Mononuclear cell (primary cell): ENCODE data around the gene QSOX2. TPM values are rescaled to one million over a fixed set of nuclear protein-coding genes. Genes with fewer than 3 reads are reported as not detected.

Experiments
- H3K27me3 ChIP-seq: 2 replicates; pipeline ENCODE4 v1.6.0; 2011; ENCODE audit warnings: low read length, control low read depth; ENCODE audit not compliant: insufficient read depth
- H3K4me1 ChIP-seq: 2 replicates; pipeline ENCODE4 v1.5.1; 2011; ENCODE audit warnings: mild to moderate bottlenecking, low read length, control low read depth; ENCODE audit not compliant: insufficient read depth
- H3K4me3 ChIP-seq: 2 replicates; pipeline ENCODE4 v1.5.1; 2011; ENCODE audit warnings: mild to moderate bottlenecking, low read length, moderate library complexity
- H3K9me3 ChIP-seq: 2 replicates; pipeline ENCODE4 v1.5.1; 2011; ENCODE audit warnings: low read depth, mild to moderate bottlenecking, control low read depth, low read length
- total RNA-seq: library from RNA; depleted of rRNA; stranded (reverse); fragments of >200 nt; gene quantifications from one replicate; pipeline ENCODE4 v1.2.3, GENCODE V29; 2012

The QSOX2 gene, protein sequence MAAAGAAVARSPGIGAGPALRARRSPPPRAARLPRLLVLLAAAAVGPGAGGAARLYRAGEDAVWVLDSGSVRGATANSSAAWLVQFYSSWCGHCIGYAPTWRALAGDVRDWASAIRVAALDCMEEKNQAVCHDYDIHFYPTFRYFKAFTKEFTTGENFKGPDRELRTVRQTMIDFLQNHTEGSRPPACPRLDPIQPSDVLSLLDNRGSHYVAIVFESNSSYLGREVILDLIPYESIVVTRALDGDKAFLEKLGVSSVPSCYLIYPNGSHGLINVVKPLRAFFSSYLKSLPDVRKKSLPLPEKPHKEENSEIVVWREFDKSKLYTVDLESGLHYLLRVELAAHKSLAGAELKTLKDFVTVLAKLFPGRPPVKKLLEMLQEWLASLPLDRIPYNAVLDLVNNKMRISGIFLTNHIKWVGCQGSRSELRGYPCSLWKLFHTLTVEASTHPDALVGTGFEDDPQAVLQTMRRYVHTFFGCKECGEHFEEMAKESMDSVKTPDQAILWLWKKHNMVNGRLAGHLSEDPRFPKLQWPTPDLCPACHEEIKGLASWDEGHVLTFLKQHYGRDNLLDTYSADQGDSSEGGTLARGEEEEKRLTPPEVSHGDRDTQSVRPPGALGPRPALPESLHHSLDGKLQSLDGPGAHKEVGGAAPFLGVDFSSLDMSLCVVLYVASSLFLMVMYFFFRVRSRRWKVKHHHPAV
- total RNA-seq, result 8.1 TPM

DNA sequence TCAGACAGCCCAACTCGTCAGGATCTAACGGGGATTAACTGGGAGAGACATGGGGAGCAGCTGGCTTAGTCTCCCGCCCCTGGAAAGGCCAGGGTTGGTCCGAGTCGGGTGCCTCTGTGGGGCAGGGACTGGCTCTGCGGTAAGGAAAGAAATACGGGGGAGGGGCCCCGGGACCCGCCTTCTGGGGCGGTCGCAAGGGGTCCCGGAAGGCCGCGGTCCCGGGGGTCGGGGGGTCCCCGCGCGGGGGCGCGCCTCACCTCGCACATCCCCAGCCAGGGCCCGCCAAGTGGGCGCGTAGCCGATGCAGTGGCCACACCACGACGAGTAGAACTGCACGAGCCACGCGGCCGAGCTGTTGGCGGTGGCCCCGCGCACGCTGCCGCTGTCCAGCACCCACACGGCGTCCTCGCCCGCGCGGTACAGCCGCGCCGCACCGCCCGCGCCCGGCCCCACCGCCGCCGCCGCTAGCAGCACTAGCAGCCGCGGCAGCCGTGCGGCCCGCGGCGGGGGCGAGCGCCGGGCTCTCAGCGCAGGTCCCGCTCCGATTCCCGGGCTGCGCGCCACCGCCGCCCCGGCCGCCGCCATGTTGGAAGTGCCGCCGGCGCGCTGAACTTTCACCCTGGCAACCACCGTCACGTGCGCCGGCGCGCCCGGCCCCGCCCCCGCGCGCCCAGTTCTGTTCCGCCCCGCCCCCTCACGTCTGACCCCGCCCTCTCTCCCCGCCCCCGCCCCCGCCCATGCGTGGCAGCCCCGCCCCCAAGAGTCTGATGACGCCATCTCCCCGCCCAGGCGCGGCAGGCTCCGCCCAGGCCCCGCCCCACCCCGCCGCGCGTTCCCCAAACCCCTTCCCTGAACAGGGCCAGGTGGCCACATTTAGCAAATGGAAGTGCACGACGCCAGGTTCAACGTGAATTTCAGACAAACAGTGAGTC is at the start of gene QSOX2:
Gene QSOX2 (minus strand): TSS at position 594 of the 932 bp plus-strand sequence. CDS start 9 bp downstream, at position 585.
- no peaks in the 10 kb centered on the region for H3K27me3 ChIP-seq
- peaks cover 52% of the 10 kb centered on the region for H3K4me1 ChIP-seq
- peak within 1 kb of the TSS; percentile 63 for H3K4me3 ChIP-seq
- H3K9me3 ChIP-seq, result no peaks in the 10 kb centered on the region

DNA sequence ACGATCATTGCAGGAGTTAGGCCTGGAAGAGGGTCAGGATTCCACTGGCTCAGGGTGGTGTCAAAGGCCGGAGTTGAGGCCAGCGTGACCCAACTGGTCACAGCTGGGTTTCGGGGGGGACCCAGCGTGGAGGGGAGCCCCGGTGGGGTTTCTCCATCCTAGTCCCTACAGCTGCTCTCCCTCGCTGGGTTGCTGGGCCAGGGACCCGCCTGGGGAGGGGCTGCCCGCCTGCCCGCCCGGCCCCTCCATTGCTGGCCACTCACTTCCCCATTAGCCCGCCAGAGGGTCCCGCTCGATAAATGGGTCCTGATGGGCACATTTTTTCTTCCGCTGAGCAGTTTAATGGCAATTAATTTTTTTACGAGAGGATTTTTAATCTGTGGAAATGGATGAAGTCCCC is 49.4 kb upstream of the QSOX2 start:
- H3K27me3 ChIP-seq, result no peaks in the 10 kb centered on the region
- H3K4me1 ChIP-seq, result no peaks in the 10 kb centered on the region
- H3K4me3 ChIP-seq, result no peak overlapping the region
- H3K9me3 ChIP-seq, result no peaks in the 10 kb centered on the region

DNA sequence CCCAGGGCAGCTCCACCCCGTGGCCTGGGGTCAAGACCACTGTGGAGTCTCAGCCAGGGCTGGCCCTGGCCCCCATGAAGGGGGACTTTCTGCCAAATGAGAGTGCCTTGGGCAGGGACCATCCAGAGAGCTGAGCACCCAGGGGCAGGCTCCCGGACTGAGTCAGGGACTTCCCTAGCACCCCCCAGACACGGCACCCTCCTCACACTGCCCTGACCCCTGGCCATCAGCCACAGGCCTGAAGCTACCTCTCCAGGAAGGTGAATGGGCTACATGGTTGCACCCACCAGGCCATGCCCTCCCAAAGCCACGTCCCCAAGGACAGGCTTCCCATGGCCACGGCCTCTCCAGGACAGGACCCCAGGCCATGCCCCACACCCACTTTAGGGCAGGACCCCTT is 48.8 kb upstream of the QSOX2 start:
- no peaks in the 10 kb centered on the region for H3K27me3 ChIP-seq

DNA sequence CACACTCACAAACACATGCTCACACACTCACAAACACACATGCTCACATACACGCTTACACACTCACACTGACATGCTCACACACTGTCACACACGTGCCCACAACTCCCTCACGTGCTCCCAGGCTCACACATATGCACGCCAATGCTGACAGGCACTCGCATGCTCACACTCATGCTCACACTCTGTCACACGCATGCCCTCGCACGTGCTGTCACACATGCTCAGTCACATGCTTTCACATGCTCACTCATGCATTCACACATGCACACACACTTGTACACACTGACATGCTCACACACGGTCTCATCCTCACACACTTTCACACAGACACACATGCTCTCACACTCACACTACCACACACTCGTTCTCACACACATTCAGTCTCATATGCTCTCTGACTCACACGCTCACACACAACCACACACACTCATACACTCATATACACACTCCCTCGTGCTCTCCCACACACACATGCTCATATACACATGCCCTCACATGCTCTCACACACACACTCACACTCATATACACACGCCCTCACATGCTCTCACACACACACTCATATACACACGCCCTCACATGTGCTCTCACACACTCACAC is 48.0 kb upstream of the QSOX2 start:
- H3K27me3 ChIP-seq, result no peaks in the 10 kb centered on the region
- no peaks in the 10 kb centered on the region for H3K4me1 ChIP-seq
- H3K4me3 ChIP-seq, result no peak overlapping the region
- no peaks in the 10 kb centered on the region for H3K9me3 ChIP-seq

More for the DNA sequence above, 48.8 kb upstream of the QSOX2 start:
- H3K4me3 ChIP-seq, result no peak overlapping the region
- no peaks in the 10 kb centered on the region for H3K9me3 ChIP-seq
- no peaks in the 10 kb centered on the region for H3K4me1 ChIP-seq

DNA sequence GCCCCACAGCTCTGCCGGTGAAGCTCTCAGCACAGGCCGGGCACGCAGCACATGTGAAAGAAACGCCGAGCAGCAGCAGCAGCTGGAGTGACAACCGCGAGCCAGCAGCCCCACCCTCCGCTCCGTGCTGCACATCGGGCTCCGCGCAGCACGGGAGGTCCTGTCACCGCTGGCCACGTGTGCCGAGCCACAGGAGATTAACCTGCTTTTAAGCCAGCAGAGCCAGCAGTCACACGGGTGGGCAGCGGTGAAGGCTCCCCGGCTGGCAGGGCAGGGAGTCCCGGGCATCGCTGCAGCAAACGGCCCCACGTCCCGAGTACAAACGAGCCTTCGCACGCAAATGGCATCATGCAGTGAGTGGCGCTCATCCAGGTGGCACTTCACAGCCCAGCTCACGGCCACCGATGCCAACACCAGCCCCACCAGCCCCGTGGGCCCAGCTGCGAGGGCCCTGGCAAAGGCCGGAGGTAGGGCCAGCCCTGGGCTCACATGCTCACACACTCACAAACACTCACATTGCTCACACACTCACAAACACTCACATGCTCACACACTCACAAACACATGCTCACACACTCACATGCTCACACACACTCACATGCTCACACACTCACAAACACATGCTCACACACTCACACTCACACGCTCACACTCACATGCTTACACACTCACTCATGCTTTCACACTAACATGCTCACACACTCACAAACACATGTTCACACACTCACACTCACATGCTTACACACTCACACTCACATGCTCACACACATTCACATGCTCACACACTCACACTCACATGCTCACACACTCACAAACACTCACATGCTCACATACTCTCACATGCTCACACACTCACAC is 47.2 kb upstream of the QSOX2 start:
- H3K4me3 ChIP-seq, result no peak overlapping the region
- H3K9me3 ChIP-seq, result no peaks in the 10 kb centered on the region
- no peaks in the 10 kb centered on the region for H3K4me1 ChIP-seq
- H3K27me3 ChIP-seq, result no peaks in the 10 kb centered on the region

DNA sequence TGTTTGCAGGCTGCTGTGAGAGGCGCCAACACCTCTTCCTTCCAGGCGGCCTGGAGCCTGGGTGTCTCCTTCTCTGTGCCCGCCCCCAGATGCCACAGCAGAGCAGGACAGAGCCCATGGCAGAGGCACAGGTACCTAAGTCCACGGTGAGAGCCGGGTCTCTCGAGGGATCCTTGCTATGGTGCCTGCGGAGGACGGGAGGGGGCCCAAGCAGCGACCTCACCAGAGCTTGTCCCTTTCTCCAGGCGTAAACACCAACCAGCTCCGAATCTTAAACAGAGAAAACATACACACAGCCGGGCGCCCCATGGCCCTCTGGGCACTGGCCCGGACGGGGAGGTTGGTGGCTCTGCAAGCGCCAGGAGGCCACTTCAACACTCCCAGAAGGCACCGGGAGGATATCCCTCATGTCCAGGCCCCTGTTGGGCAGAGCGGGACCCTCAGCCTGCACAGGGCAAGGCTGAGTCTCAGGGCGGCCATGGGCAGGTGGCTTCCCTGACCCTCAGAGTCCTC is 46.5 kb upstream of the QSOX2 start:
- H3K4me3 ChIP-seq, result no peak overlapping the region
- H3K9me3 ChIP-seq, result no peaks in the 10 kb centered on the region
- H3K27me3 ChIP-seq, result no peaks in the 10 kb centered on the region
- H3K4me1 ChIP-seq, result no peaks in the 10 kb centered on the region

DNA sequence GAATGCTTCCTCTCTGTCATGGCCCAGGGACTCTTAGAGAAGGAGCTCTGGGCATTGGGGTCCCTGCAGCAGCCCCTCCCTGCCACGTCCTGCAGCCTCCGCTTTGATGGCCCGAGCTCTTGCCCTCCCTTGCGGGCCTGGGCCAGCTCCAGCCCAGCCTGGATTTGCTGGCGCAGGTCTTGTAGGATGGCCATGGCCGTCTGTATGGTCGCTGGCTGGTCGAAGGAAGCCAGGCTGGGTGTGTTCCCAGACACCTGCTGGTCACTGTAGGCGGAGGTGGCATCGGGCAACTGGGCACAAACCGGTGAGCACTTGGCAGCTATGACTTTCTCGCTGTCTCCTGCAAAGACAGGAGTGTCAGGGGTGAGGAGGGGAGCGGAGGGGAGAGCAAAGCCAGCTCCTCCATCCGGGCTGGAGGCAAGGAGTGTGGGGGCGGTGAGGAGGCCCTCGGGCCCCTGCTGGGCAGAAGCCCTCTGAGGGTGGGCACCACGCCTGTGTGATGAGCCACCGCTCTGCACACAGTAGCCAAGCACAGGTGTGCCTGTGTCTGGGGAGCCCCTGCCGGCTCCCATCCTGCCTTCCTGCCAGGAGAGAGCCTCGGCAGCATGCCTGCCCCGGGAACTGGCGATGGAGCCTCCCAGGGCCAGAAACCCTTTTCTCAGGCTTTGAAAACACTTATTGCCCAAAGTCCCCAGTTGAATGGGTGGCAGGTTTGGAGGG is 45.9 kb upstream of the QSOX2 start:
- Histone ChIP-seq H3K4me3 (no peak overlapping the region), H3K9me3 (no peaks in the 10 kb centered on the region), H3K27me3 (no peaks in the 10 kb centered on the region), H3K4me1 (no peaks in the 10 kb centered on the region)

DNA sequence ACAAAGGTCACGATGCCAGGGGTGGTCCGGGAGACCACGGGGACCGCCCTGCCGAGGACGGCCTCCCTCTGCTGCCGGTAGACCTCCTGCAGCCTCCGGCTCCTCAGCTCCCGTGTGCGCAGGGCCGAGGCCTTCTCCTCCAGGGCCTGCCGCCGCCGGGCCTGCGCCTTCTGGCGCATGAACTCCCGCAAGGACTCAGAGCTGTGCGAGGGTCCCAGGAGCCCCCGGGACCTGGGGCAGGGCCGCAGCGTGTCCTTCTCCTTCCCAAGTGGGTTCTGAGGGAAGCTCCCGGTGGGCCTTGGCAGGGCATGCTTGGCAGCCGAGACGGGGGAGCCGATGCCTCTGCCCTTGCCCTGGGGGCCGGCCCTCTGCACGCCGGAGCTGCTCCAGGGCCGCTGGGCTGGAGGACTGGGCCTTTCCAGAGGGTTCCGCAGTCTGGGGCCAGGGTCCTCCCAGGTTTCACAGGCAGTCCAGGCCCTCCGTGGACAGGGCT is 44.9 kb upstream of the QSOX2 start:
- H3K9me3 ChIP-seq, result no peaks in the 10 kb centered on the region
- no peaks in the 10 kb centered on the region for H3K27me3 ChIP-seq
- no peak overlapping the region for H3K4me3 ChIP-seq
- H3K4me1 ChIP-seq, result no peaks in the 10 kb centered on the region

DNA sequence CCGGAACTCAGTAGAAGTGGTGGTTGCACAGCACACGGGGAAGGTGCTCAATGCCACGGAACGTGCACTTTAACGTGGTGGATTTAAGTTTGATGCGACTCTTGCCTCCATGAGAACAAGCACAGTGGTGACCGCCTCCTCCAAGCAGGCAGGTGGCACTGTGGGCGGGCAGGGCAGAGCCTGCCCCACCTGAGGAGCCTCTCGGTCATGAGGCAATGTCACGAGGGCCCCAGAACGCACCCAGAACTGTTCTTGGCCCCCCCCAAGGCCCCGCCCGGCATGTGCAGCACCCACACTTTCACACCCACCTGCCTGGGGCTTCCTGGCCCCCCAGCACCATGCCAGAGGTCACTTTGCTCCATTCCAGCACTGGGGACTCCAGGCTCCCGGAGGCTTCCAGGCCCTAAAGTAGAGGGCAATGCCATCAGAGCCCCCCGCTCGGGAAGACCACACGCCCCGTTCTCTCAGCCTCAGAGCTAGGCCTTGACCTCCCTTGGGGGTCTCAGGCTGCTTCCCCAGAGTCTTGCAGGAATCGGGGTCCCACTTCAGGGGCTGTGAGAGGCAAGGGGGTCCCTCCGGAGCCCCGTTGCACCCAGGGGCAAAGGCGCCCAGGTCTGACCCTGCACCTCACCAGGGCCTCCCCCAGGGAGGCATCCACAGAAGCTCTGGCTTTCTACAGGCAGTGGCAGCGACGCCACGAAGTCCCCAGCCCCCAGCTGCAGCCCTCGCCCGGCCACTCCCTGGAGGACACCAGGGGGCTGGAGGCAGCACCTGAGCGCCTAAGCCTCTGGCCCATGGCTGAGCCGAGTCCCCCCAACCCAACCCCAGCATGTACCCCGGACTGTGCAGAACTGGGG is 44.3 kb upstream of the QSOX2 start:
- Histone ChIP-seq H3K4me3 (no peak overlapping the region), H3K9me3 (no peaks in the 10 kb centered on the region), H3K4me1 (no peaks in the 10 kb centered on the region), H3K27me3 (no peaks in the 10 kb centered on the region)

DNA sequence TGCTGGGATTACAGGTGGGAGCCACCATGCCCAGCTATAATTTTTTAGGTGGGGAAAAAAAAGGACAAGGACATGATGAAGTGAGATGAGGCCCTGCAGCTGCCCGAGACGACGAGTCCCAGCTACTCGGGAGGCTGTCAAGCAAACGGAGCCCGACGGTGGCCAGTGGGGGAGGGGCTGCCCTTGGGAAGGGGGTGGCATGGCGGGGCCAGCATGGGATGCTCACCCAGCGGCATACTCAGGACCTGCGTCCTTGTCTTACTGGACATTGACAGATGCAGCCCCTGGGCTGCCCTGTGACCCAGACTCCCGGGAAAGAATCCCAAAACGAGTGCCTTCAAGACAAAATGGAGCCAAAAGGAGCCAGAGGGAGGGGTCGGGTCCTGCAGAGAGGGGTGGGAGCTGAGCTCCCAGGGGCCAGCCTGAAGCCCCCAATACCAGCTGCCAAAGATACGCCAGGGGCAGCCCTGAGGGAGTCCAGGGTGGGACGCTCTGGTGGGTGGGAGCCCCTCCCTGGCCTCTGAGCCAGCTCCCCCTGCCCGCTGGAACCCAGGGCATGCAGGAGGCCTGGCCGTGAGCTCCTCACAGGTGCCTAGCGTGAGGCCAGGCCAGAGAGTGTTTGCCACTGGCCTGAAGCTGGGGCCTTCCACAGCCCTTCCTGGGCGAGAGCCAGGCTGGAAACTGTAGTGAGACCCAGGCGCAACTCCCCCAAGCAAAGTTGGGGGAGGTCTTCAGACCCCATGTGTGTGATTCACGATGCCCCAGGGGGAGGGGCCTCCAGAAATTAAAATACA is 42.5 kb upstream of the QSOX2 start:
- Histone ChIP-seq H3K9me3 (no peaks in the 10 kb centered on the region), H3K4me3 (no peak overlapping the region), H3K4me1 (no peaks in the 10 kb centered on the region), H3K27me3 (no peaks in the 10 kb centered on the region)

DNA sequence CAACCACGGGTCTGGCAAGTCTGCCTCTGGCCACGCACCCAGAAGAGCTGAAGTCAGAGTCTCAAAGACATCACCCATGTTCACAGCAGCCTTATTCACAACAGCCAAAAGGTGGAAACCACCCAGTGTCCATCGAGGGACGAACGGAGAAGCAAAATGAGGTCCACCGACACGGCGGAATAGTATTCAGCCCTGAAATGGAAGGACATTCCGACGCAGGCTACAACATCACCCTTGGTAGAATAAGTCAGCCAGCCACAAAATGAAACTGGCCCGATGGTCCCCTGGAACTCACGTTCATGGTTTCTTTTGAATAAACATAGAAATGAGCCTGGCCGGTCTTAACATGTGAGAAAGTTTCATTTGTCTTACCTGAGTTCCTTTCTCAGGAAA is 41.4 kb upstream of the QSOX2 start:
- Histone ChIP-seq H3K9me3 (no peaks in the 10 kb centered on the region), H3K27me3 (no peaks in the 10 kb centered on the region), H3K4me1 (no peaks in the 10 kb centered on the region), H3K4me3 (no peak overlapping the region)
